Measurements from ENCODE around the gene C9orf72. TPM values are rescaled to one million over a fixed set of nuclear protein-coding genes. Genes with fewer than 3 reads are reported as not detected.

Gene C9orf72
- total and polyA plus RNA-seq, 2 of the 4 experiments (the other 2 are of a cell fraction): 2.0 to 3.4 TPM

- no peaks in the 10 kb centered on the region for H3K79me1 ChIP-seq (ENCODE audit: low read depth in 1 of 2, low read length in 2 of 2)
- no peak overlapping the region for H3K4me3 ChIP-seq (ENCODE audit: insufficient read depth, low read depth, low read length)
- ATAC-seq (ENCODE audit: low read depth) (no peak), DNase-seq (no peak)
- no peak overlapping the region for H3K4ac ChIP-seq (ENCODE audit: low read depth, low read length)
- in situ Hi-C loops (cut with MboI; ENCODE audit: low sequenced_read_pairs): no loop called here
- H2BK20ac ChIP-seq (ENCODE audit: low read depth, low read length): no peak overlapping the region
- H3K18ac ChIP-seq (ENCODE audit: low read depth, low read length): no peak overlapping the region
- H2AFZ ChIP-seq (replicated peaks; ENCODE audit: low read length, poor library complexity): no peak overlapping the region
- H3K56ac ChIP-seq (ENCODE audit: extremely low read depth, insufficient read depth, low read length): no peak overlapping the region
- no peak overlapping the region for H3K27ac ChIP-seq (ENCODE audit: insufficient read depth, low read length)
- H3K14ac ChIP-seq (replicated peaks; ENCODE audit: low read depth, low read length): no peak overlapping the region
- WGBS, 2 experiments (ENCODE audit: extremely low coverage in 2 of 2, insufficient read length in 1 of 2): 80% methylated on average over 1 of the region's 2 CpGs; no CpG with 5 or more reads in 1 of the 2 experiments
- ChIA-PET POLR2A (ENCODE audit: unreplicated experiment) (no interaction called here), CTCF (no interaction called here)
- intact Hi-C loops (cut with micrococcal nuclease): no loop called here
- no peaks in the 10 kb centered on the region for H3K4me1 ChIP-seq (ENCODE audit: control insufficient read depth, insufficient read depth, low read length)
- no peak overlapping the region for H4K8ac ChIP-seq (ENCODE audit: low read depth in 2 of 2, low read length in 2 of 2)
- no peak overlapping the region for H2BK5ac ChIP-seq (ENCODE audit: low read depth, low read length, poor library complexity, severe bottlenecking)
- no peak overlapping the region for H3K4me2 ChIP-seq (ENCODE audit: low read depth, low read length)
- H2BK120ac ChIP-seq (ENCODE audit: low read depth, low read length): no peak overlapping the region
- dilution Hi-C loops (cut with HindIII; ENCODE audit: low sequenced_read_pairs, unreplicated experiment): no loop called here
- H2AK5ac ChIP-seq (ENCODE audit: low read depth, low read length): no peak overlapping the region
- H4K20me1 ChIP-seq (ENCODE audit: insufficient read depth, low read length): no peaks in the 10 kb centered on the region
- no TSS peak for BruUV-seq (replicated peaks)
- no peak overlapping the region for H4K91ac ChIP-seq (ENCODE audit: insufficient read depth, low read depth, low read length)
- H2BK15ac ChIP-seq (ENCODE audit: low read depth, low read length): no peak overlapping the region
- no peak for TF ChIP-seq BHLHE40 (IDR thresholded peaks at IDR 0.05; ENCODE audit: low read depth, low read length)
- TF ChIP-seq FOS (IDR thresholded peaks at IDR 0.05; ENCODE audit: low read depth, low read length): no peak
- TF ChIP-seq, protein P1, sequence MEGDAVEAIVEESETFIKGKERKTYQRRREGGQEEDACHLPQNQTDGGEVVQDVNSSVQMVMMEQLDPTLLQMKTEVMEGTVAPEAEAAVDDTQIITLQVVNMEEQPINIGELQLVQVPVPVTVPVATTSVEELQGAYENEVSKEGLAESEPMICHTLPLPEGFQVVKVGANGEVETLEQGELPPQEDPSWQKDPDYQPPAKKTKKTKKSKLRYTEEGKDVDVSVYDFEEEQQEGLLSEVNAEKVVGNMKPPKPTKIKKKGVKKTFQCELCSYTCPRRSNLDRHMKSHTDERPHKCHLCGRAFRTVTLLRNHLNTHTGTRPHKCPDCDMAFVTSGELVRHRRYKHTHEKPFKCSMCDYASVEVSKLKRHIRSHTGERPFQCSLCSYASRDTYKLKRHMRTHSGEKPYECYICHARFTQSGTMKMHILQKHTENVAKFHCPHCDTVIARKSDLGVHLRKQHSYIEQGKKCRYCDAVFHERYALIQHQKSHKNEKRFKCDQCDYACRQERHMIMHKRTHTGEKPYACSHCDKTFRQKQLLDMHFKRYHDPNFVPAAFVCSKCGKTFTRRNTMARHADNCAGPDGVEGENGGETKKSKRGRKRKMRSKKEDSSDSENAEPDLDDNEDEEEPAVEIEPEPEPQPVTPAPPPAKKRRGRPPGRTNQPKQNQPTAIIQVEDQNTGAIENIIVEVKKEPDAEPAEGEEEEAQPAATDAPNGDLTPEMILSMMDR (conservative IDR thresholded peaks at IDR 0.05; ENCODE audit: low read depth, low read length): no peak
- no peak for TF ChIP-seq SMC3 (IDR thresholded peaks at IDR 0.05; ENCODE audit: low read depth, low read length)
- no peak for TF ChIP-seq POLR2A (IDR thresholded peaks at IDR 0.05; ENCODE audit: low read depth, low read length)
- TF ChIP-seq ELK1 (IDR thresholded peaks at IDR 0.05; ENCODE audit: borderline replicate concordance, low read depth, low read length): no peak
- no peak for TF ChIP-seq CEBPB (IDR thresholded peaks at IDR 0.05; ENCODE audit: low read depth, low read length)
- no peak for TF ChIP-seq MXI1 (IDR thresholded peaks at IDR 0.05; ENCODE audit: borderline replicate concordance, low read depth, low read length)
- TF ChIP-seq RAD21 (IDR thresholded peaks at IDR 0.05; ENCODE audit: low read length): no peak
- no peak for TF ChIP-seq MAFK (IDR thresholded peaks at IDR 0.05; ENCODE audit: low read depth, low read length)
- TF ChIP-seq, protein P2, sequence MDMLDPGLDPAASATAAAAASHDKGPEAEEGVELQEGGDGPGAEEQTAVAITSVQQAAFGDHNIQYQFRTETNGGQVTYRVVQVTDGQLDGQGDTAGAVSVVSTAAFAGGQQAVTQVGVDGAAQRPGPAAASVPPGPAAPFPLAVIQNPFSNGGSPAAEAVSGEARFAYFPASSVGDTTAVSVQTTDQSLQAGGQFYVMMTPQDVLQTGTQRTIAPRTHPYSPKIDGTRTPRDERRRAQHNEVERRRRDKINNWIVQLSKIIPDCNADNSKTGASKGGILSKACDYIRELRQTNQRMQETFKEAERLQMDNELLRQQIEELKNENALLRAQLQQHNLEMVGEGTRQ (IDR thresholded peaks at IDR 0.05; ENCODE audit: low read depth, low read length): no peak
- TF ChIP-seq NFE2L2 (IDR thresholded peaks at IDR 0.05; ENCODE audit: low read depth, low read length): no peak
- TF ChIP-seq RCOR1 (IDR thresholded peaks at IDR 0.05; ENCODE audit: insufficient replicate concordance, low read length): no peak
- TF ChIP-seq MAZ (IDR thresholded peaks at IDR 0.05; ENCODE audit: borderline replicate concordance, low read depth, low read length): no peak
- TF ChIP-seq RFX5 (IDR thresholded peaks at IDR 0.05; ENCODE audit: low read depth, low read length): no peak
- TF ChIP-seq CHD1 (IDR thresholded peaks at IDR 0.05; ENCODE audit: low read depth, low read length): no peak
- no peaks in the 10 kb centered on the region for H3K9me3 ChIP-seq (ENCODE audit: control insufficient read depth, insufficient read depth, low read length)
- H3K9me1 ChIP-seq (ENCODE audit: insufficient read depth, low read length): no peaks in the 10 kb centered on the region
- H4K5ac ChIP-seq (ENCODE audit: low read depth, low read length): no peak overlapping the region
- H2AK9ac ChIP-seq (replicated peaks; ENCODE audit: low read depth, low read length, poor library complexity): no peak overlapping the region
- H3K27me3 ChIP-seq (ENCODE audit: control insufficient read depth, insufficient read depth, low read length): no peaks in the 10 kb centered on the region
- H3K9ac ChIP-seq (ENCODE audit: low read depth, low read length): no peak overlapping the region
- no peaks in the 10 kb centered on the region for H3K36me3 ChIP-seq (ENCODE audit: control insufficient read depth, insufficient read depth, low read length)
- H3K23ac ChIP-seq (ENCODE audit: low read depth, low read length): no peak overlapping the region
These were observed 26.6 kb upstream of the C9orf72 start for GRCh38 chr9:27599870-27600238.
